HepG2 (cell line): ENCODE measurements around the gene TRIM54. TPM values are rescaled to one million over a fixed set of nuclear protein-coding genes. Genes with fewer than 3 reads are reported as not detected.

ENCODE experiments used
- CSRNP1 ChIP-seq: sonication (generic); formaldehyde crosslinking; IDR thresholded peaks from 2 replicates; pipeline ENCODE4 v1.8.1; 2023; ENCODE audit warnings: mild to moderate bottlenecking, missing genetic modification reagents
- KAT7 ChIP-seq: IDR thresholded peaks from 2 replicates; pipeline ENCODE4 v1.6.1; 2018; ENCODE audit warnings: borderline replicate concordance, missing compliant biosample characterization
- KLF11 ChIP-seq: IDR thresholded peaks from 2 replicates; pipeline ENCODE4 v1.6.1; 2016; ENCODE audit warnings: missing compliant biosample characterization
- PHF5A ChIP-seq: IDR thresholded peaks from one replicate; pipeline ENCODE4 v1.6.1; 2018; ENCODE audit warnings: low read depth, missing genetic modification reagents; ENCODE audit not compliant: unreplicated experiment
- ZEB1 ChIP-seq: IDR thresholded peaks from 2 replicates; pipeline ENCODE4 v1.6.1; 2012; ENCODE audit warnings: mild to moderate bottlenecking, low read depth, inconsistent platforms; ENCODE audit not compliant: insufficient replicate concordance
- ZNF354B ChIP-seq: sonication (generic); formaldehyde crosslinking; IDR thresholded peaks from 2 replicates; pipeline ENCODE4 v1.8.0; 2022; ENCODE audit warnings: mild to moderate bottlenecking, missing genetic modification reagents
- ZNF501 ChIP-seq: sonication (generic); formaldehyde crosslinking; IDR thresholded peaks from 2 replicates; pipeline ENCODE4 v1.5.1; 2020; ENCODE audit warnings: mild to moderate bottlenecking, moderate library complexity, missing genetic modification reagents
- ZNF674 ChIP-seq: sonication (generic); formaldehyde crosslinking; IDR thresholded peaks from 2 replicates; pipeline ENCODE4 v1.5.0; 2020; ENCODE audit warnings: low read depth, mild to moderate bottlenecking, missing genetic modification reagents
- ZNF792 ChIP-seq: IDR thresholded peaks from 2 replicates; pipeline ENCODE4 v1.6.1; 2016
- ZSCAN21 ChIP-seq: sonication (generic); formaldehyde crosslinking; IDR thresholded peaks from 2 replicates; pipeline ENCODE4 v1.8.0; 2022; ENCODE audit warnings: mild to moderate bottlenecking, missing genetic modification reagents, moderate library complexity, borderline replicate concordance
- ZXDC ChIP-seq: sonication (generic); formaldehyde crosslinking; IDR thresholded peaks from 2 replicates; pipeline ENCODE4 v1.5.0; 2020; ENCODE audit warnings: mild to moderate bottlenecking, missing genetic modification reagents
- polyA plus RNA-seq, 8 experiments: library from polyadenylated mRNA; depleted of rRNA in 3 of 8; stranded (reverse) in 7 of 8; unstranded in 1 of 8; fragments of >200 nt; fragmentation: Illumina TruSeq in 4 of 8; extraction: Trizol in 4 of 8; gene quantifications; 2 replicates each; pipeline versions ENCODE4 v1.2.1 to v1.2.3, GENCODE V29; 2011 to 2016; ENCODE audit warnings: low read depth in 4 of 8, missing spikeins in 1 of 8, mixed read lengths in 1 of 8; ENCODE audit not compliant: insufficient read depth in 1 of 8
- total RNA-seq, 5 experiments: library from RNA; depleted of rRNA; stranded (reverse); fragments of >200 nt; fragmentation: Illumina TruSeq; extraction: Trizol; gene quantifications; 2 replicates each; pipeline ENCODE4 v1.2.3, GENCODE V29; 2016; ENCODE audit warnings: low read depth in 1 of 5
- TF ChIP-seq, protein P1 (sequence below): sonication (generic); formaldehyde crosslinking; IDR thresholded peaks from 2 replicates; pipeline ENCODE4 v1.4.0; 2020; ENCODE audit warnings: missing genetic modification reagents
- TF ChIP-seq, protein P2 (sequence below): sonication (generic); formaldehyde crosslinking; IDR thresholded peaks from 2 replicates; pipeline ENCODE4 v1.8.0; 2022; ENCODE audit warnings: mild to moderate bottlenecking, missing genetic modification reagents; ENCODE audit not compliant: insufficient replicate concordance
- TF ChIP-seq, protein P3 (sequence below): sonication (generic); formaldehyde crosslinking; IDR thresholded peaks from 2 replicates; pipeline ENCODE4 v1.5.0; 2020; ENCODE audit warnings: missing genetic modification reagents, mild to moderate bottlenecking, borderline replicate concordance
- TF ChIP-seq, protein P4 (sequence below): sonication (generic); formaldehyde crosslinking; IDR thresholded peaks from 2 replicates; pipeline ENCODE4 v1.5.1; 2020; ENCODE audit warnings: missing genetic modification reagents, mild to moderate bottlenecking, borderline replicate concordance

The TRIM54 gene
- total and polyA plus RNA-seq, 2 of the 13 experiments (the other 11 are each of a cell fraction or from before 2014, with no cell fraction given), result 0.07 to 0.13 TPM

DNA sequence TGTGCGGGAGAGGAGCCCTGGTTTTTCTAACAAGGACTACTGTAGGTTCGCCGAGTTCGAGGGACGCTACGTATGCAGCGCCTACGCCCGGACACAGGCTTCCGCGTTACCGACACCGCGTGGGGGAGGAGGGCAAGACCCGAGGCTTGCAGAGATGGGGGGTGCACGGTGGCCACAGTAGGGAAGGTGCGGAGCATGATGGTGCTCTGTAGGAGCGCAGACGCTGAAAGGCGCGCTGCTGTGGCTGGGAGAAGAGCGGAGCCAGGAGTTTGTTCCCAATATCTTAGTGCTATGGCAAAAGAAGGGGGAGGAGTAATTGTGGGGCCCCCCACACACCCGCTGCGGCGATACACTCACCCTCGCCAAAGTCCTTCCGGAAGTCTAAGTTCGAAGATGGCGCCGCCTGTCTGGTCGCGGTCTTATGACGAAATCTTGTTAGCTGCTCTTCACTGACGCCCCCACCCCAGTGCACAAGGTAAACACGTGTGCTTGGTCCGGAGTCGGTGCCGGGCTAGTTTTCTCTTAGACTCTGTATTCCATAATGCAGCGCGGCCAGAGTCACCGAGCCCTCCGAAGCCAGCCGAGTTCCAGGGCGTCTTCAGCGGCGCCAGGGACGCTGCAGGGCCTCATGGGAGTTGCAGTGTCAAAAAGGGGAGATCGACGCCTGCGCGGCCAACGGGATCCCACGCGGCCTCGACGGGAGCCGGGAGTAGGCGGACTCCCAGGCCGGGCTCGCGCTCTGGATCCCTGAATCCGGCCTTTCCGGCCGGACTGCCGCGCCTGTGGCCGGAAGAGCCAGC, 74.4 kb downstream of the TRIM54 start, which contains the start of gene GTF3C2 (continued):
- TF ChIP-seq, protein P1, sequence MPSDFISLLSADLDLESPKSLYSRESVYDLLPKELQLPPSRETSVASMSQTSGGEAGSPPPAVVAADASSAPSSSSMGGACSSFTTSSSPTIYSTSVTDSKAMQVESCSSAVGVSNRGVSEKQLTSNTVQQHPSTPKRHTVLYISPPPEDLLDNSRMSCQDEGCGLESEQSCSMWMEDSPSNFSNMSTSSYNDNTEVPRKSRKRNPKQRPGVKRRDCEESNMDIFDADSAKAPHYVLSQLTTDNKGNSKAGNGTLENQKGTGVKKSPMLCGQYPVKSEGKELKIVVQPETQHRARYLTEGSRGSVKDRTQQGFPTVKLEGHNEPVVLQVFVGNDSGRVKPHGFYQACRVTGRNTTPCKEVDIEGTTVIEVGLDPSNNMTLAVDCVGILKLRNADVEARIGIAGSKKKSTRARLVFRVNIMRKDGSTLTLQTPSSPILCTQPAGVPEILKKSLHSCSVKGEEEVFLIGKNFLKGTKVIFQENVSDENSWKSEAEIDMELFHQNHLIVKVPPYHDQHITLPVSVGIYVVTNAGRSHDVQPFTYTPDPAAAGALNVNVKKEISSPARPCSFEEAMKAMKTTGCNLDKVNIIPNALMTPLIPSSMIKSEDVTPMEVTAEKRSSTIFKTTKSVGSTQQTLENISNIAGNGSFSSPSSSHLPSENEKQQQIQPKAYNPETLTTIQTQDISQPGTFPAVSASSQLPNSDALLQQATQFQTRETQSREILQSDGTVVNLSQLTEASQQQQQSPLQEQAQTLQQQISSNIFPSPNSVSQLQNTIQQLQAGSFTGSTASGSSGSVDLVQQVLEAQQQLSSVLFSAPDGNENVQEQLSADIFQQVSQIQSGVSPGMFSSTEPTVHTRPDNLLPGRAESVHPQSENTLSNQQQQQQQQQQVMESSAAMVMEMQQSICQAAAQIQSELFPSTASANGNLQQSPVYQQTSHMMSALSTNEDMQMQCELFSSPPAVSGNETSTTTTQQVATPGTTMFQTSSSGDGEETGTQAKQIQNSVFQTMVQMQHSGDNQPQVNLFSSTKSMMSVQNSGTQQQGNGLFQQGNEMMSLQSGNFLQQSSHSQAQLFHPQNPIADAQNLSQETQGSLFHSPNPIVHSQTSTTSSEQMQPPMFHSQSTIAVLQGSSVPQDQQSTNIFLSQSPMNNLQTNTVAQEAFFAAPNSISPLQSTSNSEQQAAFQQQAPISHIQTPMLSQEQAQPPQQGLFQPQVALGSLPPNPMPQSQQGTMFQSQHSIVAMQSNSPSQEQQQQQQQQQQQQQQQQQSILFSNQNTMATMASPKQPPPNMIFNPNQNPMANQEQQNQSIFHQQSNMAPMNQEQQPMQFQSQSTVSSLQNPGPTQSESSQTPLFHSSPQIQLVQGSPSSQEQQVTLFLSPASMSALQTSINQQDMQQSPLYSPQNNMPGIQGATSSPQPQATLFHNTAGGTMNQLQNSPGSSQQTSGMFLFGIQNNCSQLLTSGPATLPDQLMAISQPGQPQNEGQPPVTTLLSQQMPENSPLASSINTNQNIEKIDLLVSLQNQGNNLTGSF, result peak; percentile 90
- TF ChIP-seq ZEB1 (peak; percentile 66), ZNF354B (CRISPR knock-in tag) (no peak), KLF11 (CRISPR knock-in tag) (peak; percentile 64; the same call in 1 of the 2 replicates), ZNF792 (CRISPR knock-in tag) (peak; percentile 17), PHF5A (CRISPR knock-in tag) (no peak), KAT7 (CRISPR knock-in tag) (peak; percentile 25), CSRNP1 (peak; percentile 97), ZNF501 (CRISPR knock-in tag) (peak; percentile 99), ZXDC (peak; percentile 79; the same call in 1 of the 2 replicates), ZNF674 (0 out of 2 replicates have a peak, but pooled peaks have one; percentile 65), ZSCAN21 (CRISPR knock-in tag) (peak; percentile 89)
- TF ChIP-seq, protein P2, sequence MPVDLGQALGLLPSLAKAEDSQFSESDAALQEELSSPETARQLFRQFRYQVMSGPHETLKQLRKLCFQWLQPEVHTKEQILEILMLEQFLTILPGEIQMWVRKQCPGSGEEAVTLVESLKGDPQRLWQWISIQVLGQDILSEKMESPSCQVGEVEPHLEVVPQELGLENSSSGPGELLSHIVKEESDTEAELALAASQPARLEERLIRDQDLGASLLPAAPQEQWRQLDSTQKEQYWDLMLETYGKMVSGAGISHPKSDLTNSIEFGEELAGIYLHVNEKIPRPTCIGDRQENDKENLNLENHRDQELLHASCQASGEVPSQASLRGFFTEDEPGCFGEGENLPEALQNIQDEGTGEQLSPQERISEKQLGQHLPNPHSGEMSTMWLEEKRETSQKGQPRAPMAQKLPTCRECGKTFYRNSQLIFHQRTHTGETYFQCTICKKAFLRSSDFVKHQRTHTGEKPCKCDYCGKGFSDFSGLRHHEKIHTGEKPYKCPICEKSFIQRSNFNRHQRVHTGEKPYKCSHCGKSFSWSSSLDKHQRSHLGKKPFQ (CRISPR knock-in tag), result no peak
- TF ChIP-seq, protein P3, sequence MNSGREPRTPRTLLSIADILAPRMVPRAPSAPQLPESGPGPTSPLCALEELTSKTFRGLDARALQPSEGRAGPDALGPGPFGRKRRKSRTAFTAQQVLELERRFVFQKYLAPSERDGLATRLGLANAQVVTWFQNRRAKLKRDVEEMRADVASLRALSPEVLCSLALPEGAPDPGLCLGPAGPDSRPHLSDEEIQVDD, result 0 out of 2 replicates have a peak, but pooled peaks have one; percentile 52
- TF ChIP-seq, protein P4, sequence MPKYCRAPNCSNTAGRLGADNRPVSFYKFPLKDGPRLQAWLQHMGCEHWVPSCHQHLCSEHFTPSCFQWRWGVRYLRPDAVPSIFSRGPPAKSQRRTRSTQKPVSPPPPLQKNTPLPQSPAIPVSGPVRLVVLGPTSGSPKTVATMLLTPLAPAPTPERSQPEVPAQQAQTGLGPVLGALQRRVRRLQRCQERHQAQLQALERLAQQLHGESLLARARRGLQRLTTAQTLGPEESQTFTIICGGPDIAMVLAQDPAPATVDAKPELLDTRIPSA (CRISPR knock-in tag), result peak; percentile 91
